HuH-7.5 (cell line): ENCODE results near the gene ADGRV1.
"Not testable (repeated sequence)": the region's sequence is repeated elsewhere in the genome, so short reads cannot be mapped to it uniquely, and the experiment has no call there.

Experiments
- DNase-seq: peaks from one replicate; pipeline ENCODE4 v3.0.0; 2011; ENCODE audit warnings: low spot score

The ADGRV1 gene

GRCh38 chr5:90593083-90593482 is 34.5 kb downstream of the ADGRV1 start:
- DNase-seq = not testable (repeated sequence)

- not testable (repeated sequence) for DNase-seq
These were observed 37.2 kb downstream of the ADGRV1 start for GRCh38 chr5:90595766-90596165.

- DNase-seq = no peak
These were observed 39.7 kb downstream of the ADGRV1 start for GRCh38 chr5:90598293-90598692.

- DNase-seq = not testable (repeated sequence)
These were observed 41.7 kb downstream of the ADGRV1 start for GRCh38 chr5:90600307-90600706.

GRCh38 chr5:90601468-90601867 is 42.9 kb downstream of the ADGRV1 start:
- no peak for DNase-seq

GRCh38 chr5:90602681-90603080 is 44.1 kb downstream of the ADGRV1 start:
- no peak for DNase-seq

- DNase-seq = no peak
These were observed 47.9 kb downstream of the ADGRV1 start for GRCh38 chr5:90606539-90606938.

- DNase-seq = no peak
These were observed 54.3 kb downstream of the ADGRV1 start for GRCh38 chr5:90612919-90613318.

- DNase-seq = no peak
These were observed 54.9 kb downstream of the ADGRV1 start for GRCh38 chr5:90613459-90613858.

GRCh38 chr5:90613918-90614504 is 55.4 kb downstream of the ADGRV1 start:
- no peak for DNase-seq

GRCh38 chr5:90615355-90615754 is 56.8 kb downstream of the ADGRV1 start:
- DNase-seq = no peak

GRCh38 chr5:90618071-90618470 is 59.5 kb downstream of the ADGRV1 start:
- no peak for DNase-seq

- DNase-seq = not testable (repeated sequence)
These were observed 61.2 kb downstream of the ADGRV1 start for GRCh38 chr5:90619762-90620161.

GRCh38 chr5:90621848-90622247 is 63.3 kb downstream of the ADGRV1 start:
- DNase-seq = no peak

GRCh38 chr5:90626493-90626892 is 67.9 kb downstream of the ADGRV1 start:
- no peak for DNase-seq

- no peak for DNase-seq
These were observed 69.9 kb downstream of the ADGRV1 start for GRCh38 chr5:90628492-90628891.

GRCh38 chr5:90632791-90633190 is 74.2 kb downstream of the ADGRV1 start:
- no peak for DNase-seq

- no peak for DNase-seq
These were observed 78.4 kb downstream of the ADGRV1 start for GRCh38 chr5:90636948-90637347.

GRCh38 chr5:90637731-90638130 is 79.1 kb downstream of the ADGRV1 start:
- no peak for DNase-seq

GRCh38 chr5:90638878-90639277 is 80.3 kb downstream of the ADGRV1 start:
- DNase-seq = no peak

GRCh38 chr5:90640484-90641059 is 82.0 kb downstream of the ADGRV1 start:
- DNase-seq = no peak

- no peak for DNase-seq
These were observed 82.9 kb downstream of the ADGRV1 start for GRCh38 chr5:90641528-90641927.

- DNase-seq = no peak
These were observed 84.2 kb downstream of the ADGRV1 start for GRCh38 chr5:90642706-90643229.

- no peak for DNase-seq
These were observed 85.5 kb downstream of the ADGRV1 start for GRCh38 chr5:90644132-90644531.
